GM12891 (cell line): ENCODE data around the gene DENND6A.
A peak's percentile ranks its signal among the peaks of the same experiment; 100 is the strongest.
"Not testable (repeated sequence)": the region's sequence is repeated elsewhere in the genome, so short reads cannot be mapped to it uniquely, and the experiment has no call there.

ENCODE experiments used
- DNase-seq: peaks from one replicate; pipeline ENCODE4 v3.0.0; 2011; ENCODE audit warnings: low spot score; ENCODE audit not compliant: insufficient read length
- FAIRE-seq: peaks from 2 replicates; lab custom pipeline; 2011; peaks lifted over from hg19 to GRCh38; lab: Jason Lieb, UNC
- PAX5 ChIP-seq: IDR thresholded peaks from 2 replicates; pipeline ENCODE4 v1.6.1; 2011; ENCODE audit warnings: low read length, moderate library complexity, mild to moderate bottlenecking; ENCODE audit not compliant: insufficient read depth, severe bottlenecking
- POLR2A ChIP-seq: IDR thresholded peaks from 2 replicates; pipeline ENCODE4 v1.6.1; 2011; ENCODE audit warnings: low read depth, low read length, control low read depth
- POLR2AphosphoS5 ChIP-seq: IDR thresholded peaks from 2 replicates; pipeline ENCODE4 v1.6.1; 2011; ENCODE audit warnings: low read depth, low read length, control low read depth
- POU2F2 ChIP-seq: IDR thresholded peaks from 2 replicates; pipeline ENCODE4 v1.6.1; 2011; ENCODE audit warnings: low read depth, mild to moderate bottlenecking, control low read depth, low read length, moderate library complexity
- SPI1 ChIP-seq: IDR thresholded peaks from 2 replicates; pipeline ENCODE4 v1.6.1; 2011; ENCODE audit warnings: low read depth, low read length, control low read depth
- TAF1 ChIP-seq: IDR thresholded peaks from 2 replicates; pipeline ENCODE4 v1.6.1; 2011; ENCODE audit warnings: low read depth, low read length, control low read depth

DENND6A gene

DNA sequence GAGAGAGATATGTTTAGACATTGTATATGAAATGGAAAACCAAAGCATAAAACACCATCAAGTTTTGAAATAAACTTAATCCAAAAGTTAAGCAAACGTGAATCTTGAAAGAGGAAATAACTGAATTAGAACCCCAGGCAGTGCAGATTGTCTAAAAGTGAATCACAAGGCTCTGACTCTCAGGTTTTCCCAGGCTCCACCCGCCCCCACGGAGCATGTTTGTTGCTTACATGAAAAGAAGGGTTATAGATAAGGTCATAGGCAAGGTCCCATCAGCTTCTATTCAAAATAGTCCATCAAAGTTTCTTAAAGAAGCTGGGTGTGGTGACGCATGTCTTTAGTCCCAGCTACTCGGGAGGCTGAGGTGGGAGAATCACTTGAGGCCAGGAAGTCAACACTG is 34.2 kb upstream of the DENND6A start:
- no peak for TF ChIP-seq POLR2A
- no peak for TF ChIP-seq SPI1
- TF ChIP-seq TAF1 = no peak
- no peak for TF ChIP-seq POU2F2
- no peak for TF ChIP-seq PAX5
- no peak for TF ChIP-seq POLR2AphosphoS5
- DNase-seq (no peak), FAIRE-seq (no peak)

GRCh38 chr3:57726397-57726796 is 33.5 kb upstream of the DENND6A start:
- no peak for DNase-seq
- TF ChIP-seq PAX5 (no peak), SPI1 (no peak), TAF1 (no peak), POU2F2 (no peak), POLR2AphosphoS5 (no peak)
- FAIRE-seq = no peak

DNA sequence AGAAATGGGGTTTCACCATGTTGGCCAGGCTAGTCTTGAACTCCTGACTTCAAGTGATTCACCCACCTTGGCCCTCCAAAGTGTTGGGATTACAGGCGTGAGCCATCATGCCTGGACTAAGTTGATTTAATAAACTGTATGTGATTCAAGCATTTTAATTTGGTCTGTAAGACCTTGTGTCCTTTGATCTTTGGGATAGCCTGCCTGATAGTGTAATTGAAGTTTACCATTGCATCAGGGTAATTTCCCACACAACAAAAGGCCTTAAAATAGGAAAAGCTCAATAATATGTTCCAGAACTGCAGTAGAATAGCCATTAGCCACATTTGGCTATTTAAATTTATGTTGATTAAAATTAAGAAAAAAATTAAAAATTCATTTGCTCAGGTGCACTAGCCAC is 25.2 kb upstream of the DENND6A start:
- TF ChIP-seq SPI1 = no peak
- TF ChIP-seq POU2F2 = no peak
- TF ChIP-seq POLR2A = no peak
- no peak for TF ChIP-seq PAX5
- no peak for TF ChIP-seq TAF1
- FAIRE-seq (no peak), DNase-seq (no peak)

GRCh38 chr3:57717205-57717868 is 24.5 kb upstream of the DENND6A start:
- FAIRE-seq = no peak
- TF ChIP-seq TAF1 = no peak
- no peak for TF ChIP-seq POU2F2
- no peak for TF ChIP-seq POLR2A
- no peak for TF ChIP-seq SPI1
- no peak for TF ChIP-seq PAX5
- no peak for TF ChIP-seq POLR2AphosphoS5
- no peak for DNase-seq

DNA sequence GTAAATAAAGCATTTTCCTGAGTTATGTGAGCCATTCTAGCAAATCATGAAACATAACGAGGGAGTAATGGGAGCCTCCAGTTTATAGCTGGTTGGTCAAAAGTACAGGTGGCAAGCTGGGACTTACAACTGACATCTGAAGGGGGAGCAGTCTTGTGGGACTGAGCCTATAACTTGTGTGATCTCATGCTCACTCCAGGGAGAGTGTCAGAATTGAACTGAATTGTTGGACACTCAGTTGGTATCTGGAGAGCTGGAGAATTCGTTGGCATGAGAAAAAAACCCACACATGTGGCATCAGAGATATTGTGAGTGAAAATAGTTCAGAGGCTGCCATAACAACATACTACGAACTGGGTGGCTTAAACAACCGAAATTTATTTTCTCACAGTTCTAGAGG is 22.8 kb upstream of the DENND6A start:
- DNase-seq (no peak), FAIRE-seq (no peak)
- TF ChIP-seq TAF1 (no peak), PAX5 (no peak), SPI1 (no peak), POU2F2 (no peak), POLR2A (no peak), POLR2AphosphoS5 (no peak)

- TF ChIP-seq TAF1 (no peak), POU2F2 (no peak), POLR2AphosphoS5 (no peak), SPI1 (no peak), POLR2A (no peak), PAX5 (no peak)
- DNase-seq (no peak), FAIRE-seq (peak; percentile 5)
Observed at GRCh38 chr3:57709559-57709958, 16.7 kb upstream of the DENND6A start.

DNA sequence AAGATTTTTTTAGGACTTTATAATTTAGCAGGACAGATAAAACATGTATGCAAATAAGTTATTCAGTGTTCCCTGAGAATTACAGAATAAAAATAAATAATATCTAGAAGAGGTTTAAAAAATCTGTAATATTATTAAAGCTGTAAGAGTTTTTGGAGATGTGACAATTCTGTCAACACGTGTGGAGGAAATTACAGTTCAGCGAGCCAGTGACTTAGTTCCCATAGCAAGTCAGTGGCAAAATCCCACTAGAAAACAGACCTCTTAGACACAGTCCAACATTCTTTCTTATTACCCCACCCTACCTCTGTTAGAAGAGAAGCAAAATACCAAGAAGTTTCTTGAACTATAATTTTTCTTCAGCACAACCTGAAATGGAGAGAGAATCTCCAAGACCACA is 16.2 kb upstream of the DENND6A start:
- DNase-seq = no peak
- FAIRE-seq = no peak
- no peak for TF ChIP-seq TAF1
- no peak for TF ChIP-seq POLR2AphosphoS5
- no peak for TF ChIP-seq PAX5
- no peak for TF ChIP-seq POU2F2
- no peak for TF ChIP-seq SPI1
- no peak for TF ChIP-seq POLR2A

DNA sequence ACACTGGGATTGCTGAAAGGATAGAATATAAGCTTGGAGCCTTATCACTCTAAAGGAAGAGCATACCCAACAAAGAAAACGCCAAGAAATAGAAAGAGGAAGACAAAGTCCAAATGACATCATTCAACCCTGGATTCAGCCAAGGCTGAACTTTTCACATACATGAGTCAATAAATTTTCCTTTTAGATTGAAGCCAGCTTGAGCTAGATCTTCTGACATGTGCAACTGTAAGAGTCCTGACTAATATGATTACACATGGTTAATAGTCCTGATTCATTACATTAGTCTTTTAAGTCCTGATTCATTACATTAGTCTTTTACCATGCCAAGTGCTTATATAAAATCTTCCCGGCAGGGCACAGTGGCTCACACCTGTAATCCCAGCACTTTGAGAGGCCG is 13.6 kb upstream of the DENND6A start:
- DNase-seq (no peak), FAIRE-seq (no peak)
- no peak for TF ChIP-seq POU2F2
- peak; percentile 36 for TF ChIP-seq SPI1

GRCh38 chr3:57705351-57705750 is 12.5 kb upstream of the DENND6A start:
- DNase-seq, FAIRE-seq: not testable (repeated sequence)

DNA sequence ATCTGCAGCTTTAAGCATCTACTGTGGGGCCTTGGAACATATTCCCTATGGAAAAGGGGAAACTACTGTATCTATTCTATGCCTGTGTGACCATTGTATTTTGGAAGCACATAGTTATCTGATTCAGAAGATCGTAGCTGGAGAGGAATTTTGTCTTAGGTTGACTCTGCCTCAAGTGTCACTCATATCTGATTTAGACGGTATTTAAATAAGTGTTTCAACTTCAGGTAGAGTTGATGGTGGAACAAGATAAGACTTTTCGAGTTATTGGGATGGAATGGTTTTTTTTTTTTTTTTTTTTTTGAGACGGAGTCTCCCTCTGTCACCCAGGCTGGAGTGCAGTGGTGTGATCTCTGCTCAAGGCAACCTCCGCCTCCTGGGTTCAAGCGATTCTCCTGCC is 8.9 kb upstream of the DENND6A start:
- no peak for TF ChIP-seq POU2F2
- TF ChIP-seq PAX5 = no peak
- TF ChIP-seq POLR2A = no peak
- TF ChIP-seq SPI1 = no peak
- no peak for TF ChIP-seq POLR2AphosphoS5
- TF ChIP-seq TAF1 = no peak
- FAIRE-seq = no peak
- no peak for DNase-seq
